HCT116 (cell line): ENCODE measurements around the gene SMNDC1. TPM values are rescaled to one million over a fixed set of nuclear protein-coding genes. Genes with fewer than 3 reads are reported as not detected.
"Not testable (repeated sequence)": the region's sequence is repeated elsewhere in the genome, so short reads cannot be mapped to it uniquely, and the experiment has no call there.

Experiments used
- ATAC-seq: fragments of 200-7000 bp; cut with Tn5 transposase; 2 replicates; pipeline ENCODE4 v1.9.1; 2020; ENCODE audit warnings: mild to moderate bottlenecking, moderate library complexity
- BruUV-seq: library from RNA; stranded (reverse); fragments of 400-500 nt; replicated peaks from 2 replicates; lab custom pipeline; 2021; lab: Mats Ljungman, UMichigan
- CTCF ChIA-PET: fragments of 300-600 bp; sonication (Branson Sonifier 250); formaldehyde crosslinking; loops from one replicate; lab custom pipeline; 2021; ENCODE audit warnings: antibody characterized with exemption; lab: Charles Lee
- POLR2A ChIA-PET: fragments of 300-600, 350-600 bp; sonication (Branson Sonifier 250); formaldehyde crosslinking; loops from one replicate; lab custom pipeline; 2021; ENCODE audit warnings: antibody characterized with exemption; lab: Charles Lee
- RAD21 ChIA-PET, 2 experiments: fragments of 300-600 bp; sonication (Branson Sonifier 250); formaldehyde crosslinking; loops; one replicate each; lab custom pipeline; 2023; ENCODE audit warnings: low total read pairs in 2 of 2; ENCODE audit not compliant: uncharacterized antibody in 2 of 2, unreplicated experiment in 2 of 2, low non-redundant PET in 1 of 2; lab: Charles Lee
- DNase-seq: peaks from one replicate; pipeline ENCODE4 v3.0.0-alpha.2; 2010; ENCODE audit warnings: low read depth, low spot score
- H2AFZ ChIP-seq: fragments of 200-600 bp; shearing (Covaris generic), sonication (generic); 2 replicates; pipeline ENCODE4 v1.6.1; 2017; ENCODE audit warnings: low read depth, mixed run types, mixed read lengths, antibody characterized with exemption, low read length; ENCODE audit not compliant: poor library complexity, severe bottlenecking
- H3K27ac ChIP-seq: 2 replicates; pipeline ENCODE4 v1.5.1; 2012; ENCODE audit warnings: low read depth, low read length
- H3K27me3 ChIP-seq: fragments of 200-600 bp; sonication (generic); 2 replicates; pipeline ENCODE4 v1.6.1; 2016; ENCODE audit warnings: mixed run types, low read length, mixed read lengths; ENCODE audit not compliant: insufficient read depth
- H3K36me3 ChIP-seq, 2 experiments: fragments of 200-500 bp in 1 of 2; fragments of 200-600 bp in 1 of 2; sonication (Bioruptor generic) in 1 of 2; sonication (generic) in 1 of 2; 2 replicates each; pipeline versions ENCODE4 v1.5.1 to v1.6.1; 2014 to 2016; ENCODE audit warnings: low read length in 2 of 2, inconsistent platforms in 1 of 2, mixed read lengths in 1 of 2, mixed run types in 1 of 2; ENCODE audit not compliant: insufficient read depth in 2 of 2, control insufficient read depth in 1 of 2
- H3K4me1 ChIP-seq, 2 experiments: fragments of 200-600 bp in 1 of 2; sonication (generic) in 1 of 2; 2 replicates each; pipeline versions ENCODE4 v1.5.1 to v1.6.1; 2012 to 2017; ENCODE audit warnings: low read length in 2 of 2, inconsistent platforms in 1 of 2, mild to moderate bottlenecking in 1 of 2, mixed read lengths in 1 of 2, mixed run types in 1 of 2, moderate library complexity in 1 of 2; ENCODE audit not compliant: insufficient read depth in 2 of 2, control insufficient read depth in 1 of 2
- H3K4me2 ChIP-seq: fragments of 200-600 bp; sonication (generic); 2 replicates; pipeline ENCODE4 v1.6.1; 2017; ENCODE audit warnings: mixed run types, low read length, mixed read lengths
- H3K4me3 ChIP-seq, 2 experiments: fragments of 200-600 bp in 1 of 2; sonication (generic) in 1 of 2; replicated peaks in 1 of 2; 2 replicates each; pipeline ENCODE4 v1.5.1; 2011 to 2016; ENCODE audit warnings: low read length in 2 of 2, control low read depth in 1 of 2, low read depth in 1 of 2, mild to moderate bottlenecking in 1 of 2, mixed read lengths in 1 of 2, mixed run types in 1 of 2
- H3K79me2 ChIP-seq: fragments of 200-600 bp; sonication (generic); 2 replicates; pipeline ENCODE4 v1.6.1; 2017; ENCODE audit warnings: mild to moderate bottlenecking, mixed run types, low read length, moderate library complexity, mixed read lengths; ENCODE audit not compliant: insufficient read depth
- H3K9ac ChIP-seq: fragments of 200-600 bp; sonication (generic); 2 replicates; pipeline ENCODE4 v1.6.1; 2016; ENCODE audit warnings: low read length, mixed read lengths
- H3K9me2 ChIP-seq: fragments of 200-600 bp; sonication (generic), shearing (Covaris generic); 2 replicates; pipeline ENCODE4 v1.6.1; 2017; ENCODE audit warnings: mixed run types, mild to moderate bottlenecking, moderate library complexity; ENCODE audit not compliant: insufficient read depth
- H3K9me3 ChIP-seq, 2 experiments: fragments of 200-500 bp in 1 of 2; fragments of 200-600 bp in 1 of 2; sonication (Bioruptor generic) in 1 of 2; sonication (generic) in 1 of 2; 2 replicates each; pipeline ENCODE4 v1.6.1; 2014 to 2017; ENCODE audit warnings: low read length in 2 of 2, mixed read lengths in 2 of 2, inconsistent platforms in 1 of 2, low read depth in 1 of 2, mild to moderate bottlenecking in 1 of 2, mixed run types in 1 of 2, moderate library complexity in 1 of 2; ENCODE audit not compliant: control insufficient read depth in 1 of 2, insufficient read depth in 1 of 2
- H4K20me1 ChIP-seq: fragments of 200-600 bp; sonication (generic), shearing (Covaris generic); 2 replicates; pipeline ENCODE4 v1.6.1; 2017; ENCODE audit warnings: mixed run types, mild to moderate bottlenecking, moderate library complexity; ENCODE audit not compliant: insufficient read depth
- ELF1 ChIP-seq: IDR thresholded peaks from 2 replicates; pipeline ENCODE4 v1.6.1; 2012; ENCODE audit warnings: low read depth, borderline replicate concordance
- JUND ChIP-seq: IDR thresholded peaks from 2 replicates; pipeline ENCODE4 v1.6.1; 2012
- POLR2AphosphoS5 ChIP-seq: IDR thresholded peaks from 2 replicates; pipeline ENCODE4 v1.6.1; 2011; ENCODE audit warnings: mild to moderate bottlenecking, low read depth, low read length, moderate library complexity
- RAD21 ChIP-seq: IDR thresholded peaks from 2 replicates; pipeline ENCODE4 v1.6.1; 2012; ENCODE audit warnings: low read depth, mild to moderate bottlenecking
- SIN3A ChIP-seq: IDR thresholded peaks from 2 replicates; pipeline ENCODE4 v1.6.1; 2012; ENCODE audit warnings: low read depth
- SP1 ChIP-seq: IDR thresholded peaks from 2 replicates; pipeline ENCODE4 v1.6.1; 2012; ENCODE audit warnings: low read depth
- TCF7L2 ChIP-seq: IDR thresholded peaks from 2 replicates; pipeline ENCODE4 v1.7.0; 2011; ENCODE audit warnings: borderline replicate concordance, inconsistent platforms; ENCODE audit not compliant: insufficient read depth, insufficient read length; ENCODE audit errors: extremely low read depth
- intact Hi-C: fragments of 100-400 bp; cut with micrococcal nuclease; formaldehyde crosslinking; loops from 2 replicates; pipeline ENCODE4 v1.10.0; 2022
- total RNA-seq: library from RNA; stranded (reverse); gene quantifications from one replicate; pipeline ENCODE4 v1.2.1, GENCODE V29; 2021; ENCODE audit not compliant: unreplicated experiment

Gene SMNDC1
- total RNA-seq, 1 experiment from 2014 or later: 61.7 TPM

DNA sequence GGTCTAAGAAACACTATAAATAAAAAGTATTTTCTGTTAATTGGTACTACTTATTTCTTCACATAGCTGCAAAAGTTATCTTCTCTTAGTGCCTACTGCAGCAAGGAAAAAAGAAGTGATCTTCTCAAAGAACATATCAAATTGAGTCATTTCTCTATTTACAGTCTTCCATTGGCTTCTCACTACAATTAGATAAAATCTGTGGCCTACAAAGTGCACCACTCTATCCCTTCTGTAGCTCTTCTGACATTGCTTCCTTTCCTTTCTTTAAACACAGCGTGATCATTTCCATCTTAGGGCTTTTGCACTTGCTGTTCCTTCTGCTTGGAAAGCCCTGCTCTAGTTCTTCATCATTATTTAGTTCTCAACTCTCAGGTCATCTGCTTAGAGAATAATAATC lies 52.6 kb downstream of the SMNDC1 start:
- intact Hi-C loops: no loop called here
- ATAC-seq (no peak), DNase-seq (no peak)
- H3K4me1 ChIP-seq: no peaks in the 10 kb centered on the region
- ChIA-PET CTCF (no interaction called here), POLR2A (no interaction called here), RAD21 (no interaction called here)
- H3K4me3 ChIP-seq: no peak overlapping the region
- no peak overlapping the region for H3K4me2 ChIP-seq
- H3K9me3 ChIP-seq: no peaks in the 10 kb centered on the region
- no peaks in the 10 kb centered on the region for H3K27me3 ChIP-seq
- no TSS peak for BruUV-seq
- no peak overlapping the region for H2AFZ ChIP-seq
- H3K9ac ChIP-seq: no peak overlapping the region
- no peaks in the 10 kb centered on the region for H3K79me2 ChIP-seq
- TF ChIP-seq SIN3A: no peak
- TF ChIP-seq SP1: no peak
- no peak for TF ChIP-seq ELF1
- no peak for TF ChIP-seq RAD21
- no peak for TF ChIP-seq POLR2AphosphoS5
- TF ChIP-seq TCF7L2: no peak
- no peak for TF ChIP-seq JUND
- no peak overlapping the region for H3K27ac ChIP-seq
- H3K36me3 ChIP-seq: no peaks in the 10 kb centered on the region
- H4K20me1 ChIP-seq: no peaks in the 10 kb centered on the region
- no peaks in the 10 kb centered on the region for H3K9me2 ChIP-seq

DNA sequence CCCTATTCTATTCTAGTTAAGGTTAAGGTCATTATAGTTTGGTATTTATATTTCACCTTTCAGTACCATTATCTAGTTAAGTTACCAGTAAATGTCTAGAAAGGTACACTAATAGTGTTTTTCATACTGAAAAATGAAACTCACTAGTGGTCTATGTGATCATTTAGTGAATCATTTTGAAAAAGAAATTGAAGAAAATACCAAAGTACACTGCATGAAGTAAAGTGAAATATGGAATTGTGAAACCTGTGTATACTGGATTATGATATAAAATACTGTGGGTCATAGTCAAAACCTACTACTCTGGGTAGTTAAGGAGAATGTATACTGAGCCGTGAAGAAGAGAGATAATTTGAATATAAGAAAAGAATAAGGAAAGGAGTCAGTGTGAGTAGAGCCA lies 53.3 kb downstream of the SMNDC1 start:
- POLR2A ChIA-PET, H3K27ac ChIP-seq, DNase-seq, H3K4me1 ChIP-seq, H3K4me3 ChIP-seq, ATAC-seq, H3K27me3 ChIP-seq, RAD21 ChIA-PET, H3K9me3 ChIP-seq, BruUV-seq, H3K79me2 ChIP-seq, H2AFZ ChIP-seq, intact Hi-C loops, H3K9ac ChIP-seq, H3K9me2 ChIP-seq, H3K4me2 ChIP-seq, H3K36me3 ChIP-seq, H4K20me1 ChIP-seq: not testable (repeated sequence)
- CTCF ChIA-PET: interaction anchor here (1.1 kb wide), 1 partner anchor 9 kb away, joined by 3 read pairs; no protein-coding TSS in a partner anchor

DNA sequence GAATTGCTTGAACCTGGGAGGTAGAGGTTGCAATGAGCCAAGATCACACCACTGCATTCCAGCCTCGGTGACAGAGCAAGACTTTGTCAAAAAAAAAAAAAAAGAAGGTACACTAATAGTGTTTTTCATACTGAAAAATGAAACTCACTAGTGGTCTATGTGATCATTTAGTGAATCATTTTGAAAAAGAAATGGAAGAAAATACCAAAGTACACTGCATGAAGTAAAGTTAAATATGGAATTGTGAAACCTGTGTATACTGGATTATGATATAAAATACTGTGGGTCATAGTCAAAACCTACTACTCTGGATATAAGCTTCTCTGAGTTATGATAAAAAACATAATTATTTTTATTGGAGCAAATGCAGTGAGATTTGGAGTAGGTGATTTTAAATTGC lies 55.2 kb downstream of the SMNDC1 start:
- DNase-seq, RAD21 ChIA-PET, H3K27me3 ChIP-seq, ATAC-seq, BruUV-seq, H3K27ac ChIP-seq, H4K20me1 ChIP-seq, intact Hi-C loops, H3K4me1 ChIP-seq, H3K4me2 ChIP-seq, CTCF ChIA-PET, H3K9ac ChIP-seq, POLR2A ChIA-PET, H3K9me3 ChIP-seq, H3K36me3 ChIP-seq, H3K79me2 ChIP-seq, H3K4me3 ChIP-seq, H2AFZ ChIP-seq, H3K9me2 ChIP-seq: not testable (repeated sequence)

DNA sequence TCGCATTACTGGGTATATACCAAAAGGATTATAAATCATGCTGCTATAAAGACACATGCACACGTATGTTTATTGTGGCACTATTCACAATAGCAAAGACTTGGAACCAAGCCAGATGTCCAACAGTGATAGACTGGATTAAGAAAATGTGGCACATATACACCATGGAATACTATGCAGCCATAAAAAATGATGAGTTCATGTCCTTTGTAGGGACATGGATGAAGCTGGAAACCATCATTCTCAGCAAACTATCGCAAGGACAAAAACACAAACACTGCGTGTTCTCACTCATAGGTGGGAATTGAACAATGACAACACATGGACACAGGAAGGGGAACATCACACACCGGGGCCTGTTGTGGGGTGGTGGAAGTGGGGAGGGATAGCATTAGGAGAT lies 56.9 kb downstream of the SMNDC1 start:
- H3K27me3 ChIP-seq, H3K27ac ChIP-seq, H3K79me2 ChIP-seq, ATAC-seq, RAD21 ChIA-PET, BruUV-seq, H3K9ac ChIP-seq, H3K9me2 ChIP-seq, POLR2A ChIA-PET, H4K20me1 ChIP-seq, intact Hi-C loops, H3K36me3 ChIP-seq, H3K4me1 ChIP-seq, CTCF ChIA-PET, H3K4me3 ChIP-seq, H3K4me2 ChIP-seq, DNase-seq, H3K9me3 ChIP-seq, H2AFZ ChIP-seq: not testable (repeated sequence)
